ENCODE results near the gene BCAS4. TPM values are rescaled to one million over a fixed set of nuclear protein-coding genes. Genes with fewer than 3 reads are reported as not detected.
"Not testable (repeated sequence)": the region's sequence is repeated elsewhere in the genome, so short reads cannot be mapped to it uniquely, and the experiment has no call there.

BCAS4 gene
- total RNA-seq, 1 donor from 2014 or later, result 12.9 TPM

DNA sequence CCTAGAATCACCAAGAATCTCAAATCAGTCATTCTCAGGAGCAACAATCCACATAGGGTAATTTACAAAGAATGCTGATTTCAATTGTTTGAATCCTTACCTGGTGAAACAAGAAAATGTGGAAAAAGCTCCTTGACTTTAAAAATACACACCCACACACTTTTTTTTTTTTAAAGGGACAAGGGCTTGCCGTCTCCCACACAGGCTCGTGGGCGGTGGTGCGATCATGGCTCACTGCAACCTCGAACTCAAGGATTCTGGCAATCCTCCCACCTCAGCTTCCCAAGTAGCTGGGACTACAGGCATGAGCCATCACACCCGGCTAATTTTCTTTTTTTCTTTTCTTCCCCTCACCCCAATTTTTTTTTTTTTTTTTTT, 32.8 kb upstream of the BCAS4 start:
- no peak overlapping the region for H3K4me3 Mint-ChIP-seq
- H3K9me3 Mint-ChIP-seq, result no peaks in the 10 kb centered on the region
- no peak for TF ChIP-seq CTCF (IDR thresholded peaks at IDR 0.05; ENCODE audit: unreplicated experiment)
- peak overlapping the region; percentile 99 for H3K27ac Mint-ChIP-seq
- H3K36me3 Mint-ChIP-seq, result no peaks in the 10 kb centered on the region
- H3K27me3 Mint-ChIP-seq (ENCODE audit: low read depth), result no peaks in the 10 kb centered on the region
- H3K4me1 Mint-ChIP-seq, result peaks cover 39% of the 10 kb centered on the region
- DNase-seq (ENCODE audit: low spot score in 2 of 2, unreplicated experiment in 2 of 2), result peak in 1 of 2 experiments; percentile 19

DNA sequence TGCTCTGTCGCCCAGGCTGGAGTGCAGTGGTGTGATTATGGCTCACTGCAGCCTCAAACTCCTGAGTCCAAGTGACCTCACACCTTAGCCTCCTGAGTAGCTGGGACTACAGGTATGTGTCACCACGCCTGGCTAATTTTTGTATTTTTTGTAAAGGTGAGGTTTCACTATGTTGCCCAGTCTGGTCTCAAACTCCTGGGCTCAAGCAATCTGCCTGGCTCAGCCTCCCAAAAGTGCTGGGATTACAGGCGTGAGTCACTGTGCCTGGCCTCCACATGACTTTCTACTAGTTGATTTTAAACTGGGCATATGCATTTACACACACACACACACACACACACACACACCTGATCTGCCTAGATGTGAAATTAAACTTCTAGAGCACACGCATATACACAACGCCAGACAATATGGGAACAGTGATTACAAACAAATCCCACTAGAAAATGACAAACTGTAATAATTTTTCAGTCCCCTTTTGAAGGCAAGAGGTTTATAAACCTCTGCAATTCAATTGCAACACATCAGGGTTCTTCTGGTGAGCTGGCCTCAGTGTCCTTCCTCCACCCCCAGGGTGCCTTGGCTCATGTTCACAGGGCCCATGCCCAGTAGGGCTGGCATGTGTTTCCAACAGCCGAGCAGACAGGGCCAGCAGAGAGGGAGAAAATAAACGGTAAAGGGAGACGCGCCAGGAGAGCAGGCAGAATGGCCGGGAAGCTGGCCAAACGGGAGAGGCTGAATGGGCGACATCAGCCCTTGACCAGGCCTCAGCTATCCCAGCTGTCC, 32.2 kb upstream of the BCAS4 start:
- Mint-ChIP-seq H3K27me3 (ENCODE audit: low read depth) (no peaks in the 10 kb centered on the region), H3K4me1 (peaks cover 44% of the 10 kb centered on the region), H3K27ac (peak overlapping the region; percentile 99), H3K36me3 (no peaks in the 10 kb centered on the region), H3K9me3 (no peaks in the 10 kb centered on the region), H3K4me3 (no peak overlapping the region)
- no peak for TF ChIP-seq CTCF (IDR thresholded peaks at IDR 0.05; ENCODE audit: unreplicated experiment)
- peak in 1 of 2 experiments; percentile 21 for DNase-seq (ENCODE audit: low spot score in 2 of 2, unreplicated experiment in 2 of 2)

GRCh38 chr20:50763550-50764458, 31.1 kb upstream of the BCAS4 start:
- H3K27me3 Mint-ChIP-seq (ENCODE audit: low read depth); H3K36me3 Mint-ChIP-seq; H3K4me3 Mint-ChIP-seq; H3K9me3 Mint-ChIP-seq: not testable (repeated sequence)
- peak in 1 of 2 experiments; percentile 16 for DNase-seq (ENCODE audit: low spot score in 2 of 2, unreplicated experiment in 2 of 2)
- Mint-ChIP-seq H3K27ac (peak overlapping the region; percentile 87), H3K4me1 (peaks cover 44% of the 10 kb centered on the region)

- H3K9me3 Mint-ChIP-seq; DNase-seq (ENCODE audit: low spot score in 2 of 2, unreplicated experiment in 2 of 2): not testable (repeated sequence)
These were observed 29.6 kb upstream of the BCAS4 start for GRCh38 chr20:50765251-50765650.

DNA sequence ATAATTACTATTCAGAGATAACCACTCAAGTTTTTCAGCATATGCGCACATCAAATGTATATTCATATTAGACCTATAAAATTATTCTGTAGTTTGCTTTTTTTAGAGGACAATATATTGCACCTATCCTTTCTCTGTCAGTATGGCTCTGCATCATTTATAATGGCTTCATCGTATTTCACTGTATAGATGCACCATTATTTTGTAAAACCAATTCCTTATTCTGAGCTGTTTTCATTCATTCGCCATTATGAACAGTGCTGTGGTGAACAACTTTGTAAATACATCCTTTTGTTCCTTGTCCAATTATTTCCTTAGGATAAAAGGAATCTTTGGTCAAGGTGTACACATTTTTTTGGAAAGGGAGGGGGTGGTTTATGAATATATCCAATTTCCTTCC, 29.2 kb upstream of the BCAS4 start:
- Mint-ChIP-seq H3K9me3 (no peaks in the 10 kb centered on the region), H3K36me3 (no peaks in the 10 kb centered on the region)
- DNase-seq (ENCODE audit: low spot score in 2 of 2, unreplicated experiment in 2 of 2), result no peak

More at GRCh38 chr20:50765251-50765650, 29.6 kb upstream of the BCAS4 start:
- H3K4me3 Mint-ChIP-seq; H3K27me3 Mint-ChIP-seq (ENCODE audit: low read depth); H3K36me3 Mint-ChIP-seq; H3K27ac Mint-ChIP-seq: not testable (repeated sequence)
- peaks cover 44% of the 10 kb centered on the region for H3K4me1 Mint-ChIP-seq

DNA sequence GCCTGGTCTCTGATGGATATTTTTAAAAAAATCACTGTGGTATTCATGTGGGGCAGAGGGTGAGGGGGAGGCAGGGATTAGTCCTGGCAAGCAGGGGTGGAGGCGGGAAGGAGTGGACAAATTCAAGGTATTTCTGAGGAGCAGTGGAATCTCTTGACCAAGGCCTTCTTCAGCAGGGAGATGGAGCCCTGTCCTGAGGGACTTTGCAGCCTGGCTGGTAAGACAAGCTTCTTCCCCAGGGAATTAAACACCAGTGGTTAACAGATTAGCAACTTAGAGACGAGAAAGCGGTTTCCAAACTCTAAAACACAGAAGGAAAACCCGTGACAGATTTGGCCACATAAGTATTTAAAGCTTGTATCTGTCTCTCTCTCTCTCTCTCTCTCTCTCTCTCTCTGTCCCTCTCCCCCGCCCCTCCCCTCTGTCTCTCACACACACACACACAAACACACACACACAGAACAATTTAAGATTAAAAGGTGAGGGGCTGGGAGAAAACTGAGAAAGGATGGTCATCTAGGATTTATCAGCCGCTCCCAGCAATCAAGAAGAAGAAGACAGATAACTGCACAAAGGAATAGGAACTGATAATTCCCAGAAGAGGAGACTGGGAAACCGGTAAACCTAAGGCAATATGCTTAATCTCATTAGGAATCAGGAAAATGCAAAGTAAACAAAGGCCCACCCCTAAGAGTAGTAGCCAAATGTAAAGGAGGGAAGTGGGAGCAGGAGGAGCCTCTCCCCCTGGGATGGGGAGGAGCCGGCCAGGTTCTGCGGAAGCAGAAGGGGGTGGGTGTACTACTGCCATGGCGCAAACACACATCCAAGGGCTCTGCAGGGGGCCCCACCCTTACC, 27.7 kb upstream of the BCAS4 start:
- DNase-seq (ENCODE audit: low spot score in 2 of 2, unreplicated experiment in 2 of 2); H3K9me3 Mint-ChIP-seq; H3K36me3 Mint-ChIP-seq; H3K4me3 Mint-ChIP-seq; H3K27me3 Mint-ChIP-seq (ENCODE audit: low read depth): not testable (repeated sequence)
- H3K27ac Mint-ChIP-seq, result peak overlapping the region; percentile 87
- peaks cover 34% of the 10 kb centered on the region for H3K4me1 Mint-ChIP-seq

More for the DNA sequence above, 29.2 kb upstream of the BCAS4 start:
- Mint-ChIP-seq H3K27ac (peak overlapping the region; percentile 36), H3K4me1 (peaks cover 44% of the 10 kb centered on the region), H3K27me3 (ENCODE audit: low read depth) (no peaks in the 10 kb centered on the region), H3K4me3 (no peak overlapping the region)
- TF ChIP-seq CTCF (IDR thresholded peaks at IDR 0.05; ENCODE audit: unreplicated experiment), result no peak

GRCh38 chr20:50768991-50769390, 25.9 kb upstream of the BCAS4 start:
- not testable (repeated sequence) for H3K27ac Mint-ChIP-seq; H3K36me3 Mint-ChIP-seq; H3K9me3 Mint-ChIP-seq; H3K4me3 Mint-ChIP-seq; DNase-seq (ENCODE audit: low spot score in 2 of 2, unreplicated experiment in 2 of 2); H3K27me3 Mint-ChIP-seq (ENCODE audit: low read depth)
- H3K4me1 Mint-ChIP-seq, result peaks cover 23% of the 10 kb centered on the region

DNA sequence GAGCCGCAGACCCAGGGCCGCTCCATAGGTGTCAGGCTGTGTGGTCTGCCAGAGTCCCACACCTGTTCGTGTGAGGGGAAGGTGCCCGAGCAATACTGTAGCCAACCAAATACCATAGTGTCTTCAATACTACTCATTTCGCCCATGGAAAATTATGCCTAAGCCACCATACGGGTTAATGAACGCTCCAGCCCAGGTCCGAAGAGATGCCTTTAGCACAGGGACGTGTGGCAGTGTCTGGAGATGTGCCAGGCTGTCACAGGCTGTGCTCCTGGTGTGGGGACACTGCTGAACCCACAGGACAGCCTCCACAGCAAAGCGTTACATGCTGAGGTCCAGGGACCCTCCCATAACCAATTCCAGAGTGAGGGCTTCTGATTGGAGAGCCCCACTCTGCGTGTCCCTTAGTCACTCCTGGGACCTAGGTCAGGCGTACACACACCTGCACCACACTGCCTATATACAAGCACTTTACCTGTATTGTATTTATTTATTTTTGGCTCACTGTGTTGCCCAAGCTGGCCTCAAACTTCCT, 25.2 kb upstream of the BCAS4 start:
- not testable (repeated sequence) for H3K36me3 Mint-ChIP-seq; H3K4me3 Mint-ChIP-seq; H3K27me3 Mint-ChIP-seq (ENCODE audit: low read depth); DNase-seq (ENCODE audit: low spot score in 2 of 2, unreplicated experiment in 2 of 2); H3K27ac Mint-ChIP-seq; H3K9me3 Mint-ChIP-seq
- peaks cover 21% of the 10 kb centered on the region for H3K4me1 Mint-ChIP-seq

DNA sequence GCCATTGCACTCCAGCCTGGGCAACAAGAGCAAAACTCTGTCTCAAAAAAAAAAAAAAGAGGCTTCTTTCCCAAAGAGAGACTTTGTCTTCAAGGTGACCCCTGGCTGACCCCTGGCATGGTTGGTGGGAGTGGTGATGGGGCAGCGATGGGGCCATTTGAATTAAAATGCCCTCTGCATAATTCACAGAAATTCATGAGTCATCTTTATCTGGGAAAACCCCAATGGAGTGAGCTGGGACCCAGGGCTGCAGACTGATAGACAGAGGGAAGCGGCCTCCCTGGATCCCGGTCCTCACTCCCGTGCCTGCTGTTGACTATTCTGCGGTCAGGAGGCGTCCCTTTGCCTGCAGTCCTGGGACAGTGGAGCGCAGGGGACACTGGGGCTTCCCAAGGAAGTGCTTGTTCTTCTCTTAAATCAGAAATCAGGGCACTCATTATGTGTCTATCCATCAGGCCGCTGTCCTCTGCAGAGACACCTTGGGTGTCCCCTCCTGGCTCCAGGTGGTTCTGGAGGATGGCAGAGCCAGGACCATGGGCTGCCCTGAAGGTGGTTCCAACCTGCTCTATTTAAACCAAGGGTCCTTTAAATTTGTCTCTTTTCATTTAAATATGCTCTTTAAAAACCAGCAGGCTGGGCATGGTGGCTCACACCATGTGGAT, 23.3 kb upstream of the BCAS4 start:
- DNase-seq (ENCODE audit: low spot score in 2 of 2, unreplicated experiment in 2 of 2); H3K27me3 Mint-ChIP-seq (ENCODE audit: low read depth); H3K9me3 Mint-ChIP-seq; H3K36me3 Mint-ChIP-seq; H3K4me3 Mint-ChIP-seq: not testable (repeated sequence)
- H3K4me1 Mint-ChIP-seq, result peaks cover 20% of the 10 kb centered on the region
- peak overlapping the region; percentile 25 for H3K27ac Mint-ChIP-seq

Data from mesothelial cell of epicardium (in vitro differentiated cells).